GM19452 (cell line): ENCODE measurements around the gene SDK1.
"Not testable (repeated sequence)": the region's sequence is repeated elsewhere in the genome, so short reads cannot be mapped to it uniquely, and the experiment has no call there.

Experiments
- ATAC-seq: cut with Tn5 transposase; IDR thresholded peaks from one replicate; pipeline ENCODE4 v1.9.1; 2021; ENCODE audit not compliant: unreplicated experiment

The SDK1 gene

GRCh38 chr7:3710122-3710521 is 409.1 kb downstream of the SDK1 start:
- no peak for ATAC-seq

- no peak for ATAC-seq
Measured at GRCh38 chr7:3710531-3710930, 409.5 kb downstream of the SDK1 start.

DNA sequence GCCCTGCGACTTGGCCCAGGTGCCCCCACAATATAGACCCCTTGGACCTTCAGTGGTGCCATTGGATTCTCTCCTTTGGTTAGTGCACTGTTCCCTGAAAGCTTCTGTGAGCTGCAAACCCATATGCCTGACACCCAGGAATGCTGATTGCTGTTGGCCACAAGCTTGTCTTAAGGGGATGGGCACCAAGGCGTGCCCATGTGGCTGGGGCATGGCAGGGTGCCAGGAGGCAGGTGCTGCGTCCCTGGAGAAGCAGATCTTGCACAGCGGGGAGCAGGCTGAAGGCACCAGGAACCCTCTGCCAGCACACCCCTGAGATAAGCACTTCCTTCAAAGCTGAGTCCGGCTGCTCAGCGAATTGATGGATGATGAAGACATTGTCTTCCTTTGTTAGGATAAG is 411.8 kb downstream of the SDK1 start:
- ATAC-seq: no peak

GRCh38 chr7:3721422-3721821 is 420.4 kb downstream of the SDK1 start:
- no peak for ATAC-seq

GRCh38 chr7:3722396-3722922 is 421.4 kb downstream of the SDK1 start:
- ATAC-seq: no peak

- no peak for ATAC-seq
Measured at GRCh38 chr7:3725155-3726059, 424.4 kb downstream of the SDK1 start.

- no peak for ATAC-seq
Measured at GRCh38 chr7:3730276-3730675, 429.2 kb downstream of the SDK1 start.

GRCh38 chr7:3732395-3733005 is 431.4 kb downstream of the SDK1 start:
- ATAC-seq: no peak

DNA sequence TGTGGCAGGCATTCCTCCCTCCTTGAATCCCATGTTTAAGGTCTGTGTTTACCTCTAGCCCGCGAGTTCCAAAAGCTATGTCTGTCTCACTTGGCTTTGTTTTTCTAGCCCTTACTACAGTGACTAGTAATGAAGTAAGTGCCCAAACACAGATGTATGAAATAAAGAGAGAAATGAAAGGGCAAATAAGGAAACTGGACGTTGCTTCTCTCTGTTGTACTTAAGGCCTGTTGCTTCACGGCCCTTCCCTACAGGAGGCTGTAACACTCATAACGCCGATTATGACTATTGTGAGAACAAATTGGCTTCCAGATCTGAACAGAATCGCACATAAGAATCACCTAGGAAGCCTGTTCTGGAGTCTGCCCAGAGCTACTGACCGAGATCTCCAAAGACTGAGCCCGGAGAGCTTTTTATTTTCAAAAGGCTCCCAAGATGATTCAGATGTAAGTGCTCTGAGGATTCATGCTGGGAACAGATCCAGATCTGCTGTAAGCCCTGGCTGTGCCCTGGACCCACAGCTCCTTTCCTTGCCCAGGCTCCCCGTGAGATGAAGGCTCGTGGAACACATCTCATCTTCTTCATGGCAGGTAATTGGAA is 432.6 kb downstream of the SDK1 start:
- no peak for ATAC-seq

DNA sequence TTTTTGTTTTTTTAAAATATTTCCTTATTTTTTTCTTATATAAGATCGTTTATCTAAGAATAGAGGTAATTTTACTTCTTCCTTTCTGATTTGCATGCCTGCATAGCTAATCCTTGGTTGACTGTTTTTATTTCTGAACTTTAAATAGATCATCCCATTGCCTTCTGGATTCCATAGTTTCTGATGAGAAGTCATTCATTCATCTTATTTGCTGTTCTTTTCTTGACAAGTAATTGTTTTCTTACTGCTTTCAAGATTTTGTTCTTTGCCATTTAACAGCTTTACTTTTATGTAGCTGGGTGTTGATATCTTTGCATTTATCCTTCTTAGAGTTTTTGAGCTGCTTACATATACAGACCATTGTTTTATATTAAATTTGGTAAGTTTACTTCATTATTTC is 437.9 kb downstream of the SDK1 start:
- no peak for ATAC-seq

GRCh38 chr7:3739983-3740382 is 438.9 kb downstream of the SDK1 start:
- ATAC-seq: no peak

DNA sequence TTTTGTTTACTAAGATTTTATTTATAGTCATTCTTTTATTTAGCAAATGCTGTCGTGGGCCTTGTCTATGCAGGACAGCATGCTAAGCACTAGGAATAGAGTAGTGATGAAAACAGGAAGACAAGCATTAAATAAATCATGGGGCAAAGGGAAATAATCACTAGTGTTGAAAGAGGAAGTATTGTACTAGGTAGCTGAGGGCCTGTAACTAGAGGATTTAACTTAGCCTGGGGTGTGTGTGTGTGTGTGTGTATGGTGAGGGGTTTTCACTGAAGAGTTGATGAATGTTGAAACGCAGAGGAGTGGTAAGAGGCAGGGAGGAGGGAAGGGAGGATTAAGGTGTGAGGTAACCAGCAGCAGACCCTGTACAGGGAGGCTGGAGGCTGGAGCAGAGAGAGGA is 446.4 kb downstream of the SDK1 start:
- no peak for ATAC-seq

DNA sequence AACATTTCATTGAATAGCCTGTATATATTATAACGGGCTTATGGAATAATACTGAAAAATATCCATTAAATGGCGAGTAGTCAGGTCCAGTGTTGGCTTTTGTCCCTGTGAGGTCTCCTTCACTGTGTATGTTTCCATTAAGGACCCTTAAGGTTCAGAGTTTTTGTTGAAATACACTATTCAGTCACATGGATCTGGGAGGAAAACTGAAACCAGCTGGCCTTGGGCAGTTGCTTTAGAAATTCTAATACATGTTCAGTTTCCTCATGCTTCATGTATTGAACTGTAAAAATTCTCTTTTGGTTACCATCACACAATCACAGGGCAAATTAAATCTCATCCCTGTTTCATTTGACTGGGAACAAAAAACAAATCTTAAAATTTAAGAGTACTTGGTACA is 447.3 kb downstream of the SDK1 start:
- ATAC-seq: no peak

GRCh38 chr7:3753868-3754267 is 452.8 kb downstream of the SDK1 start:
- no peak for ATAC-seq

- ATAC-seq: no peak
Measured at GRCh38 chr7:3754493-3755341, 453.7 kb downstream of the SDK1 start.

GRCh38 chr7:3755778-3756453 is 454.9 kb downstream of the SDK1 start:
- ATAC-seq: not testable (repeated sequence)

- ATAC-seq: no peak
Measured at GRCh38 chr7:3757059-3757458, 456.0 kb downstream of the SDK1 start.

GRCh38 chr7:3760651-3761050 is 459.6 kb downstream of the SDK1 start:
- no peak for ATAC-seq

DNA sequence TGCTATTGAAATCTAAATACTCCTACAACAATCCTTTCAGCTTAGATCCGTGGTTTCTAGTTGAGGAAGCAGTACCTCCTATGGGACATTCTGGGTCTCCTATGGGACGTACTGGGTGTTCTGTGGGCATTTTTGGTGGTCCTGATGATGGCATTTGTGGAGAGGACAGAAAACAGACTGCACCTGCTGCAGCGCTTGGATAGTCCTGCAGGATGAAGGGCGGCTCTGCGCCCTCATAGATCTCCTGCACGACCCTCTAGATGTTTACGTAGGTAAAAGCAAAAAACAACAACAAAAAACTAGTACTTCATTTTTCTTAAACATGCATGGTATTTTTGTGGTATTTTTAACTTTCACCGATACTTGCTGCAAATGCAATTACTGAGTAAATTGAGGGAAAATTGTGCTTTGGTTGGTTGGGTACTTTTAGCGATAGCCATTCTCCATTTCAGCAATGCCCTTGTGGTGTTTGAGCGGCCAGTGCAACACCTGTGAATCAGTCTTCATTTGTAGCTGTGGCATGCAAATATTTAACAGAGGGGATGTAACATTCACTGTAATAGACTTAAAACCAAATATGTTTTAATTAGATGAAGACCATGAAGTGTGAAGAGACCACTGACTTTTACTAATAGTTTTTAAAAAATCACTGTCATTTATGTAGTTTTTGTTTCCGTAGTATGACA is 461.2 kb downstream of the SDK1 start:
- ATAC-seq: no peak
